ENCODE results near the gene NR2E1.

The NR2E1 gene

DNA sequence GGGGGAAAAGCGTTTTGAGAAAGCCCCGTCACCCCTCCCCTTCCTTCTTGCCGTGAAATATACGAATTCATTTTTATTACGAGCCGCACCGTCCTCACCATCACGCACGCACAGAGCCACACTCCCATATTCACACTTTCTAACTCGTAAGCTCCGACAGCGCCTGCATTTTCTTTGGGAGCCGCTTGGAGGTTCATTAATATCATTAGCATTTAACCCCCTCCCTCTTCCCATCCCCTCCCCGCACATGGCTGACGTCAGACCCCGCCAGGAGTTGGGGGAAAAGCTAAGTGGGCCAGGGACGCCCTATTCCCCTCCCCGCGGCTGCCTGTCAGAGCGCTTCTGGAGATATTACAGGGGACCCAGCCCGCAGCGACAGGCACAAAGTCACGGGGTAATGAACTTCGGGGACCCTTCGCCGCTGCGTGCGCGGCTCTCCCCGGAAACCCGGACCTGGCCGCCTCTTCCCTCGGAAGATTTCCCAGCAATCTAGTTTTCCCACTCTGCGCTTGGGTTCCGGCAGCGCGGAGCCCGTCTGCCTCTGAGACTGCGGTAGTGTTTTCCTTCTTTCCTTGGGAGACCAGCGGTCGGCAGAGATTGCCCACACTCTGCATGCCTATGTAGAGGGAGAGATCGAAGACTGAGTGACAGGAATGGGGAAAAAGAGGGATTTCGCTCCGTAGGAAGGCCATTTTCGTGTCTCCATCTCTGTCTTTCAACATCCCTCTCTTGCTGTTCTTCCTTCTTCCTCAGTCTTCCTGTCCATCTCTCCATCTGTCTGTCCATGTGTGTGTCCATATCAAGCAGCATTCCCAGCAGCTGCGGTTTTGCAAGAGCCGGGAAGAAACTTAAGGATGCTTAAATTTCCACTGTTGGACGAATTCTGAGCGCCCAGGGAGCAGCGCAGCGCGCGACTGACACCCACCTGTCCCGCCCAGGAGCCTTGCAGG, at the start of gene NR2E1:
Gene NR2E1 (plus strand): TSS at position 309 of the 950 bp plus-strand sequence. CDS start 744 bp downstream, outside the sequence.
- no peak for DNase-seq (ENCODE audit: extremely low read depth in 1 of 2, low read depth in 1 of 2)

DNA sequence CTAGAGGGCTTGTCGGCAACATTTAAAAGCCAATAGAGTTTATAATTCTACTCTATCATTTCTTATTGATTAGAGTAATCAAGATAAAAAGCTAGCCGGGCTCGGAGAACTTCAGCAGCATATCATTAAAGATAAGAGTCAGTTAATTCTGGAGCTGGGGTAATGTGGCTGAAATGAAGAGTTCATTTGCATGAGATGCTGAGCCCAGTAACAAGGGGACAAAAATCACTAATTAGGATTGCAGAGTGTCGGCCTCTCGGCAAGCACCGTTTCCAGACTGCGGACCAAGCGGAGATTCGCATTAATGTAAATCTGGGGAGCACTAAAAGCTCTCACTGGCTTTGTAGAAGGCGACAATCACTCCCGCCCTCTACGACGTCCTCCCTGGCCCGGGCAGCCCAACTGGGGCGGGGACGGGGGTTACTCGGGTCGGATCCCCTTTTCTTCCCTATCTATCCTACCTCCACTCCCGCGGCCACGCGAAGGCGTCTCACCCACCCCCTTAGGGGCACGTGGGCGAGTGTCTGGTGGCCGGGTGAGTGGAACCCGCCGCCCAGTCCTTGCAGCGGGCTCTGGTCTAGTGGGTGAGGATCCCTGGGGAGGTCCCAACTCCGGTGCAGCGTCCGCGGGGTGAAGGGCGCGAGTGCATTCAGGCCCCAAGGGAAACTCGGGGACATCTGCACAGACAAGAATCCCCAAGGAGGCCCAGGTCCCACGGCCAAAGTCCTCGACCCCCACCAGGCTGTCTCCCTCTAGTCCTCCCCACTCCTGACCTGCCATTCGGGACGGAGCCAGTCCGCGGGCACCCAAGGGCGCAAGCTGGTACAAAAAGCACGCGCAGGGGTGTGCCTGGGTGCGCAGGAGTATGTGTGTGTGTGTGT, 49.0 kb upstream of the NR2E1 start:
- DNase-seq (ENCODE audit: extremely low read depth in 1 of 2, low read depth in 1 of 2), result no peak

DNA sequence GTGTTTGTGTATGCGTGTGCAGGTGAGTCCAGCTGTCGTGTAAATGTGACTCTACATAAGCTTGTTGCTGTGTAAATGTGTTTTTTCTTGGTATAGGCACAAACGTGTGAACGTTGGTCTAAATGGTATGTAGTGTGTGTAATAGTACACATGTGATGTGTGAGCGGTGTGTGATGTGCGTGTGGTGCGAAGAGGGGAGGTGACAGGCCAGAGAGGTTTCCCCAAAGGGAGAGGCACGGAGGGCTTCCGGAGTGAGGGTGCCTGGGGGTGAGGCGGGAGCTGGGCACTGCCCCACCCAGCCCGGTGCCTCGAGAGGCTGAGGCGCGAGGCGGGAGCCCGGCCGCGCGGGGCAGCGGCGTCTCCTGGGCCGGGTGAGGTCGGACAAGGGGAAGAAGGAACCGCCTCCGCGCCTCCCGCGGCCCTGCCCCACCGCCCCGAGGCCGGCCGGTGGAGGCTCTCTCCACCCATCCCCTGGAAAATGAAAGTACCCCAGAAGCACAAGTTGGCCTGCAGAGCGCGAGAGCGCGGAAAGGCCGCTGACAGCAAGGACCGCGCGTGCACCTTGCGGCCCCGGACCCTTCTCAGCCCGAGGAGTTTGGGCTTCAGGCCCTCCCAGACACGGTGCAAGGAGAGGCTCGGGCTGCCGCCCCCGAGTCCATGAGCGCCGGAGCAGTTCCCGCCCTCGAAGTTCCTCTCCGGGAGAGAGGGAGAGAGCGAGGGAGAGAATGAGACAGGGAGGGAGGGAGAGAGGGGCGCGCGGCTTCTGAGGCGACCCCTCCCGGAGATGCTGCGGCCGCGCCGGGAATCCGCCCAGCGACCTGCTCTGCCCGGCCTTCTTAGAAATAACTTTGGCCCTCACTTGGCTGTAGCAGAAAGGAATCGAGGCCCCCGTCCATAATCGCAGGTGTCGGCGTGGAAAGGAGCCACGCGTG, 48.1 kb upstream of the NR2E1 start:
- DNase-seq (ENCODE audit: extremely low read depth in 1 of 2, low read depth in 1 of 2), result no peak

DNA sequence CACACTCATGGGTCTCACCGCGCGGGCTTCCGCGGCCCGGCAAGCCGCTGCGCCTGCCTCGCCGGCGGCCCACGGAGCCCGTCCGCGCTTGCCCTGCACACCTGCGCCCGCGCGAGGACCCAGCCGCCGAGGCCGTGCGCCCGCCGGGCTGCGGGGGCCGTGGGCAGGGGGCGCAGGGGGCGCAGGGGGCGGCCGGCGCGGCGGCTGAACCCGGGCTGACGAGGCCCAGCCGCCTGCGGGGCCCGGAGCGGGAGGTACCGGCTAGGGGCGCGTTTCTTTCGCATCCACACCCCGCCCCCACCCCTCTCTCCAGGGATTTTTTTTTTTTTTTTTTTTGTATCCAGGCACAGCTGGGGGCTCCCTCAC, 47.5 kb upstream of the NR2E1 start:
- DNase-seq (ENCODE audit: extremely low read depth in 1 of 2, low read depth in 1 of 2), result no peak

DNA sequence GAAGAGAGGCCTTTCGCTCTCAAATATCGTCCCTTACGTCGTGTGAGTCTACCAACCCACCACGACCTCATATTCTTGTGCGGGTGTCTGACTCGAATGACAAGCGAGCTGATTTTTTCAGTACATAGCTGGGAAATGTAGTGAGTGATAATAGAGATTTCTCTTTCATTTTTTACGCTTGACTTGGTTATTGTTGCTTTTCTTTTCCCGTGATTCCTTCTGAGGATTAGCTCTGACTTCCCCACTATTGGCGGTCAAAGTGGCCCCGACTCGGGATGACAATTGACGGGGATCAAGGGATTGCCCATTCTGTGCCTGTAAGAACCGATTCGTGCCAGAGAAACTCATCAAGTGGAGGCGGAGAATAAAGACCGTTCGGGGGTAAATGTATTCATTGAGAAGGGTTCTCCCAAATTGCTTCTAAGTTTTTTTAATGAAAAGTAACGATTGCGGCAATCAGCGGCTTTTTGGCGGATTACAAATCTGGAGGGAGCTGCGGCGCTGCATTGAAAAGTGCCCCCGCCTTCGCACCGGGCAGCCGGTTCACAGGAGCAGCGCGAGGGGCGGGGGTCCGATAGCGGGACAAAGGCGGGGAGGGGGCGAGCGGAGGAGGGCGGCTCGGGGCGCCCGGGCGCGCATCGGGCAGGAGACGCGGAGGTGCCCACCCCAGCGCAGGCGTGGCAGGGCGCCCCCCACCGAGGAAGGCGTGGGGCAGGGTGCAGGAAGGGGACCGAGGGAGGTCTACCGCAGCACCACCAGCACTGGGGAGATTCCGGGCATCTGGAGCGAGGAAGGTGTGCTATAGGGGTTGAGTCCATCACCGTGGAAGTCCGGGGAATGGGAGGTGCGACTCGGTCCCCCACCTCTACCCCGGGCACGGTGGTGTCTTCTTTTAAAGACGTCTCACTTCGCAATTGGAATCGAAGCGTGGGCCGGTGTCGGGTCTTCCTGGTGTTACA, 46.7 kb upstream of the NR2E1 start:
- DNase-seq (ENCODE audit: extremely low read depth in 1 of 2, low read depth in 1 of 2), result no peak

DNA sequence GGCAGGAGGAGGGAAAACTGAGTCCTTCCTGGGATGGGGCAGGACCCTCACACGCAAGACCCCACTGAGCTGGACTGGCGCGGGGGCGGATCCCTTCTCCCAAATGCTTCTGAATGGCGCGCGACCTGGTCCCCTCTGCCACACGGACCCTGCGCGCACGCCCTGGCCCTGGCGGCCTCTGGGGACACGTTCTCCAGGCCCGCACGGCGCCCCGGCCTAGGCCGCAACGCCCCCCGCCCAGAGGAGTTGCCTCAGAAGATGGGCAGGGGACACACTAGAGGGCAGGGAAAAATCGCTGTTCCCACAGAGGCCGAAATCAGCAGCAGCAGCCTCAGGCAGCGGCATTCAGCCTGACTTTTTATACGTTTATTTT, 46.1 kb upstream of the NR2E1 start:
- DNase-seq (ENCODE audit: extremely low read depth in 1 of 2, low read depth in 1 of 2), result no peak

DNA sequence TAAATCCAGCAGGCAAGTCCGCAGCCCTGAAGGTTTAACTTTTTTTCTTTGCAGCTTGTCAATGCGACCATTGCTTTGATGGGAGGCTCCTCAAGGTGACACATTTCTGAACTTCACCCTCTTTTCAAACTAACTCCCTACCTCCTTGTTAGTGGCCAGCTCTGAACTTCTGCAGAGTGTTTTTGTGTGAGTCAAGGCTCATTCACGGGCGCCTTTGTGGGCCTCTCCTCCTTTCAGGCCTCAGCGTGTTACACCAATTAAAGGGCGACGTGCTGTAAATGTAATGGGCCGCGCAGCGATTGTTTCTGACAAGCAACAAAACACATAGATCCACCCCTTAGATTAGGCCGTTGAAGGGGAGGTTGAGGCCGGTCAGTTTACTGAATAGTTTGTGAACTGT, 45.5 kb upstream of the NR2E1 start:
- DNase-seq (ENCODE audit: extremely low read depth in 1 of 2, low read depth in 1 of 2), result no peak

DNA sequence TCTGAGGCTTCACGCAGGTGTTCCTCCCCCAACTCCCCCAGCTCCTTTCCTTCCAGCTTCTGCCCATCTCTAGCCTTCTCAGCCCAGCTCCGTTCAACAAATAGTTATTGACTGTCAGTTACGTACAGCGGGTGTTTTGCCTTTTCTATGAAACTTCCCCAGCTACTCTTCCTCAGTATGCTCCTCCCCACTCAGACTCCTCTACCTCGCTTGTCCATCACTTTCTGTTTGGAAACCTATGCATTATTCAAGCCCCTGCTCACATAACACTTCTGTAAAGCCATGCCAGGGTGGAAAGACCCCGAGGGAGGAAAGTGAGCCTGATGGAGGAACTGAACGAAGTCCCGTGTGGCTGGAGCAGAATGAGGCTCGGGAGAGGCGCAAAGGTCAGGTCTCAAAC, 44.2 kb upstream of the NR2E1 start:
- no peak for DNase-seq (ENCODE audit: extremely low read depth in 1 of 2, low read depth in 1 of 2)

DNA sequence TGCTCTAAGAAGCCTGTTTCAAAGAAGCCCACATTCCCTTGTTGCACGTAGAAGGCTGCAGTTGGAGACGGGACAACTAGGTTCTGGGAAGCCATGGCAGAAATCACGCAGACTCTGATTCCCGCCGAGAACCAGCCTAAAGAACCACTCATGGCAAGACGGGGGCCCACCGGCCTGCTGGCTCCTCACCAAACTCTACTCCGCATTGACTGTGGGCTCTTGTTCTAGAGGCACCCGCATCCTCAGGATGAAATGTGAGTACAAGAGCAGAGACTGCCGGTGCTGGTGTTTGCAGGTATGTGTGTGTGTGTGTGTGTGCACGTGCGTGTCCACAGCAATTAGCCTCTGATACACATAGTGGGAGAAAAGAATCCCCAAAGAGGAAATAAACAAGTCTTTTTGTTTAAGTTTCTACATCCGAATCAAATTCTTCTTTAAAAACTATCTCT, 42.3 kb upstream of the NR2E1 start:
- no peak for DNase-seq (ENCODE audit: extremely low read depth in 1 of 2, low read depth in 1 of 2)

DNA sequence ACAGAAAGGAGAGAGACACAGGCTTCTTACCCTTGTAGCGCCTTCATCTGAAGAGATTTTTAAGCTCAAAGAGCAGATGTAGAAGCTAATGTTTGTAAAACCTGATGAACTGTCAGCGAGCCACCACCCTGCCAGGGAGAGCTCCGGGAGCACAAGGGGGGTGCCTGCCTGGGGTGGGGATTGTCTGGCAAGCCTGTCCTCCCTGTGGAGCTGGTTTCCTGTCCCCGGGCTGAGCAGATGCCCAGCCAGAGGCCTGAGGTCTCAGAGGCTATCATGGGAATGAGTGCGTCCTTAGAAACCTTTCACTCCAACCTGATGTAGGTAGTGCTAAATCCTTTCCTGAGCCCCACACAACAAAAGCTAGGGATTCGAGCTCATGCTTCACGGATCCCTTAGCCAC, 41.9 kb upstream of the NR2E1 start:
- DNase-seq (ENCODE audit: extremely low read depth in 1 of 2, low read depth in 1 of 2), result no peak

DNA sequence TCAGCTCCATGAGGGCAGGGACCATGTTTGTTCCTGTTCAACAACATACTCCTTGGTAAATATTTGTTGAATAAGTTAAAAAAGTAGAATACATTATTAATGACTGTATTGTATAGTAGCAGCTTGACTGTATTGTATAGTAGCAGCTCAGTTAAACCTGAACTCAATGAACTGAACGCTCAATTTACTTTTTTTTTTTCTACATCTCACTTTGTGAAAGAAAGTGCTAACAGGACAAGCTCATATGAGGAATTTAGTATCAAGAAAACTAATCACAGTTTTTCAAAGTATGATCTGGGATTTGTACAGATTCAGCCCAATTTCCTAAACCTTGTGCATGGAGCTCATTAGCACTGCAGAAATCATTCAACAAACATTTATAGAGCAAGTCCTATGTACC, 38.8 kb upstream of the NR2E1 start:
- DNase-seq (ENCODE audit: extremely low read depth in 1 of 2, low read depth in 1 of 2), result no peak

DNA sequence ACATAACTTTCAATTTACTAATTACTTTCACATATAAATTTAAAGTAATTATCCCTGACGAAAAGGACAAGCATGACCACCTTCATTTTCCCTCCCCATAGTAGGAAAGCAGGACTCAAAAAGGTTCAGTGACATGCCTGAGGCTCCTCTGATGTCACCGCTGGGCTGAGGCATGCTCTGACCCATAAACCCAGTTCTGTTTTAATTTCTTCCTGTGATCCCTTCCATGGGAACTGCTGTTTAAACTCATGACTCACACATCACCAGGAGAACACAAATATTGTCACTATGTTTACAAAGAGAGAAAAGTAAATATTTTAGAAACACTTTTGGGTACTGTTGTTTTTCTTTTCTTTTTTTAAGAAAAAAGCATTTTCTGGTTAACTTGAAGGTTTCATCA, 38.0 kb upstream of the NR2E1 start:
- no peak for DNase-seq (ENCODE audit: extremely low read depth in 1 of 2, low read depth in 1 of 2)

DNA sequence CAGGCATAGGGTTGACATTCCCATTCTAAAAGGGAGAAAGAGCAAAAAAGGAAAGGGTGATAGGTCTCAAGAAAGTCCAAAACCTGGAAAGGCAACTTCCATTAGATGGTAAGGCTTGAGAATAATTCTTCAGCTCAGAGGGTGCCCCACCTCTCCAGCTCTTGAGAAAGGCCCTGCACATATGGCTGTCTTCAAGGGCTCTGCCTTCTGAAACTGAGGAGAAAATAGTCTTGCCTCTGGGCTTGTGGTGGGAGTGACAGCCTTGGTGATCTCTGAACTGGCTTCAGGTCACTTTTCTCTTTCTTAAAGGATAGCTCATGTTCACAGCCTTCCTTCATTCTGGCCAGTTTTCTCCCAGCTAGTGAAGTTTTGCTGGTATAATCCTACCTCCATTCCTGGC, 35.6 kb upstream of the NR2E1 start:
- no peak for DNase-seq (ENCODE audit: extremely low read depth in 1 of 2, low read depth in 1 of 2)

DNA sequence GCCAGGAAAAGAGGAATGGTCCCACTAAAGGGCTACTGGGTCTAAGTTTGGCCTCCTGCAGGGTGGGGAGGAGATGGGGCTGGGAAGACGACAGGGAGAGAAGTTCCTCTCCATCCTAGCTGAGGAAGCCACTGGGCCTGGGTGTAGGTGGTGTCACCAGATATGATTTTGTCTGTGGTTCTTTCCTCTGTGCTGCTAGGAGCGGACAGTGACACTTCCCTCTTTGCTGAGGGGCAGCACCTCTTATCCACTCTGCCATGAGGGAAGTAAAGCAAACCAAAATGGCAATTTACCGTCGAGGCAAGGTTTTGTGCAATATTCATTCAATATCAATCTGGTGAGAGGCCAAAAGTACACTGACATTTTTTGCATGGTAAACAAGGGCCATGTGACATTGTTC, 33.0 kb upstream of the NR2E1 start:
- DNase-seq (ENCODE audit: extremely low read depth in 1 of 2, low read depth in 1 of 2), result no peak

DNA sequence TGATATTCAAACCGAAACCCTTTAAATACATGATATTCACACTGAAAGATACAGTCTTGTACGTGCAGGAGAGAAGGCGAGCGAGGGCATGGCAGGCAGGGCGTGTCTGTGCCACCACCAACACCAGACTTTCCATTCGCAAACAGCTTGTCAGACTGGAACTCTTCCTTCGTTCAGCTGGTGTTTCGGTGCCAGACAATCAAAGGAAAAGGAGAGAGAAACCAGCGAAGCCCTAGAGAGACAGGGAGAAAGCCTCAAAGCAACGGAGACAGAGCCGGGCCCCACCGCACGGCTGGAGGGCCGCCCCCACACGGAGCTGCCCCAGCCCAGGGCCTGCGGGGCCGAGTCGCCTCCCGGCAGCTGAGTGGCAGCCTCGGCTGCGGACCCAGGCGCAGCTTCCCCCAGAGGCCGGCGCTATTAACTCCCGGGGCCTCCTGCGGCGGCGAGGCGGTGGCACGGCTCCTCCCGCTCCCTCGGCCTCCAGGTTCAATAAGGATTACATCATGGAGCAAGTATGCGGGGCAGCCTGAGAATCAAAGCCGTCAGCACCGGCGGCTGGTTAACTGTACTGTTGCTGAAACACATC, 32.1 kb upstream of the NR2E1 start:
- DNase-seq (ENCODE audit: extremely low read depth in 1 of 2, low read depth in 1 of 2), result no peak

DNA sequence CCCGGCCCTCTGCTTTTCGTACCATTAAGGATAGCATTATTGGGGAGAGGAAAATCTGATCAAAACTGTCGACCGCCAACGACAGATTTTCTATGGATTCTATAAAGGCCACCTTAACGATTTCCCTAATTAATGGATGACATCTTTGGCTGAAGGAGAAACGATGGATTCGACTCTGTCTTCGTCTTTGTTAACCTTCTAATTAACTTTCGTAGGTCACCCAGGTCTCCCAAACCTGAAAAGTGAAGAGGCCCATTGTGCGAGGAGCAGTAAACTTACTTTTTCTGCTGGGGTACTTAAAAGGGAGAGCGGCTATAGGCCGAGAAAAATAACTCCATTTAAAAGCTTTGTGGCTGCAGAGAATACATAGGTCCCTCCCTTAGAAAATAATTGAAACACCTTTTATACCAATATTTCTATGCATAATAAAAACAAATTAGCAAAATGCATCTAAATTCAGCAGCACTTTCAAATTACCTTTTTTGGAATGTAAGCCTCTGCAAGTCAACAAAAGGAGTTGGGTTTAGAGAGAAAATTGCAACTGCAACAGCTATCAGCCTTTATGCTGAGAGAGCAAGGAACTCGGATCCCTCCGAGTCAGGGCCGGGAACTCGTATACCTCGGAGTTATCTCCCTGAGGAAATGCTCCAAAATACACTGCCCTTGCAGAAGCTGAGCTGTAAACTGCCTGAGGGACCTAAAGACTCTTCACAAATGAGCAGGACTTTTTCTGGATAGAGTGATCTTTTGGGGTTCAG, 31.4 kb upstream of the NR2E1 start:
- no peak for DNase-seq (ENCODE audit: extremely low read depth in 1 of 2, low read depth in 1 of 2)

DNA sequence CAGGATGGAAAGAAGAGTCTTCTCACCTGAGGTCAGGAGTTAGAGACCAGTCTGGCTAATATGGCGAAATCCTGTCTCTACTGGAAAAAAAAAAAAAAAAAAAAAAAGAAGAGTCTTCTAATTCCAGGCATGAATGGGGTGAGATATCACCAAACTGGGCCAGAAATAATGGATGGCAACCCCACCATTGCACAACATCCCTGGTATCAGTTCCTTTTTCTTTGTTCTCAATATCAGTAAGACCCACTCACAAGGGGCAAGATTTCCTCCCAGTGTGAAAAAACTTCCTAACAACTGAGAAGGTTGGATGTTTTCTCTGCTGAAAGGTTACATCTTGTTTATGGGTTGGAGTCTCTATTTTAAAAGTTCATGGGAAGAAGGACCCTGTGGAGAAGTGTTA, 23.6 kb upstream of the NR2E1 start:
- no peak for DNase-seq (ENCODE audit: extremely low read depth in 1 of 2, low read depth in 1 of 2)

DNA sequence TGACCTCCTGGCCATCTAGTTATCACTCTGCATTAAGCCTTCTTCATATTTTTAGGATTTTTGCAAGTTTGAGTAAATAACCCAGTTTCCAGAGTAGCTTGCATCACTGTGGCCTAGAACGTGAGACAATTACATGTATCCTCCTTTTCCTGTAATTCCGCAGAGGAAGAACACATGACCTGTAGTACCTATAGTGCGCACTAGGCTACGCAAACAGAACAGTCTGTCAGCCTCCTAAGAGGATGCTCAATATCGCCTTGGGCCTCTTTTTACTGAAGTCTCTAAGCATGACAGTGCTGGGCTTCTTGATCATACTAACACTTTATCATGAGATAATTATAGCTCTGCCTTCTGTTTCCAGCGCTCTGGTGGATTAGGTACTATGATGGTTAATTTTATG, 20.2 kb upstream of the NR2E1 start:
- DNase-seq (ENCODE audit: extremely low read depth in 1 of 2, low read depth in 1 of 2), result no peak

DNA sequence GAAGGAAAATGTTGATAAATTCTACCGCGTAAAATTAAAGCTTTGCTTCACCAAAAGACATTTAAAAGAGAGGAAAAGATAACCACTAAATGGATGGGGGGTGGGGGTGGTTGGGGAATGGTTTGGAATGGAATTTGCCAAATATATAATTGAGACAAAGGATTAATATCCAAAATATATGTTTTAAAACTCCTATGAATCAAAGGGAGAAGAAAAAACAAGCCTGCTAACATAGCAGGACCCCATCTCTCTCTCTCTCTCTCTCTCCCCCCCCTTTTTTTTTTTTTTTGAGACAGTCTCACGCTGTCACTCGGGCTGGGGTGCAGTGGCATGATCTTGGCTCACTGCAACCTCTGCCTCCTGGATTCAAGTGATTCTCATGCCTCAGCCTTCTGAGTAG, 13.4 kb upstream of the NR2E1 start:
- no peak for DNase-seq (ENCODE audit: extremely low read depth in 1 of 2, low read depth in 1 of 2)
